GM23338 (cell line): ENCODE results near the gene SEC16A. TPM values are rescaled to one million over a fixed set of nuclear protein-coding genes. Genes with fewer than 3 reads are reported as not detected.

Experiments
- ATAC-seq: fragments of 200-7000 bp; cut with Tn5 transposase; 3 replicates; pipeline ENCODE4 v1.9.1; 2020
- DNase-seq: peaks from one replicate; pipeline ENCODE4 v3.0.0-alpha.2; 2015; ENCODE audit warnings: low spot score
- H2AFZ ChIP-seq: fragments of 200-600 bp; sonication (generic); 2 replicates; pipeline ENCODE4 v1.8.0; 2016; ENCODE audit warnings: antibody characterized with exemption, mild to moderate bottlenecking, moderate library complexity
- H3F3A ChIP-seq: fragments of 200-600 bp; sonication (generic); replicated peaks from 2 replicates; pipeline ENCODE4 v1.8.0; 2017; ENCODE audit warnings: antibody characterized with exemption, mixed run types, low read depth
- H3K27ac ChIP-seq: fragments of 200-600 bp; sonication (generic); 2 replicates; pipeline ENCODE4 v1.6.1; 2016; ENCODE audit warnings: low read depth
- H3K27me3 ChIP-seq: fragments of 200-600 bp; sonication (generic); 2 replicates; pipeline ENCODE4 v1.8.0; 2016; ENCODE audit warnings: mild to moderate bottlenecking, mixed run types, moderate library complexity; ENCODE audit not compliant: insufficient read depth
- H3K36me3 ChIP-seq: fragments of 200-600 bp; sonication (generic); 2 replicates; pipeline ENCODE4 v1.8.0; 2016; ENCODE audit warnings: mild to moderate bottlenecking; ENCODE audit not compliant: insufficient read depth
- H3K4me1 ChIP-seq: fragments of 200-600 bp; sonication (generic); 2 replicates; pipeline ENCODE4 v1.8.0; 2016; ENCODE audit warnings: mild to moderate bottlenecking, moderate library complexity; ENCODE audit not compliant: insufficient read depth
- H3K4me2 ChIP-seq: fragments of 200-600 bp; sonication (generic); 2 replicates; pipeline ENCODE4 v1.7.1; 2017; ENCODE audit warnings: mixed run types
- H3K4me3 ChIP-seq: fragments of 200-600 bp; sonication (generic); 2 replicates; pipeline ENCODE4 v1.6.1; 2016; ENCODE audit warnings: mixed run types
- H3K79me2 ChIP-seq: fragments of 200-600 bp; sonication (generic); replicated peaks from 2 replicates; pipeline ENCODE4 v1.8.0; 2017; ENCODE audit warnings: mild to moderate bottlenecking; ENCODE audit not compliant: insufficient read depth
- H3K9me2 ChIP-seq: fragments of 200-600 bp; sonication (generic); 2 replicates; pipeline ENCODE4 v1.8.0; 2017; ENCODE audit not compliant: insufficient read depth
- H4K20me1 ChIP-seq: fragments of 200-600 bp; sonication (generic); replicated peaks from 2 replicates; pipeline ENCODE4 v1.8.0; 2017; ENCODE audit warnings: mild to moderate bottlenecking; ENCODE audit not compliant: insufficient read depth
- H3K27ac Mint-ChIP-seq: 2 replicates; pipeline ENCODE4 v1.8.0; 2020; ENCODE audit warnings: inconsistent platforms, mild to moderate bottlenecking, moderate library complexity, mixed read lengths
- H3K27me3 Mint-ChIP-seq: 3 replicates; pipeline ENCODE4 v1.8.0; 2022; ENCODE audit warnings: low read depth, mild to moderate bottlenecking, moderate library complexity, mixed read lengths, inconsistent platforms; ENCODE audit not compliant: insufficient read depth, poor library complexity
- H3K36me3 Mint-ChIP-seq: 3 replicates; pipeline ENCODE4 v1.8.0; 2021; ENCODE audit warnings: low read depth, mild to moderate bottlenecking, inconsistent platforms, moderate library complexity, mixed read lengths
- H3K4me1 Mint-ChIP-seq: 3 replicates; pipeline ENCODE4 v1.8.0; 2020; ENCODE audit warnings: mild to moderate bottlenecking, inconsistent platforms, mixed read lengths
- H3K4me3 Mint-ChIP-seq: 3 replicates; pipeline ENCODE4 v1.8.0; 2021; ENCODE audit warnings: moderate library complexity, mild to moderate bottlenecking, inconsistent platforms, mixed read lengths
- H3K9me3 Mint-ChIP-seq: 3 replicates; pipeline ENCODE4 v1.8.0; 2020; ENCODE audit warnings: moderate library complexity, mild to moderate bottlenecking, inconsistent platforms, mixed read lengths
- CTCF ChIP-seq, 2 experiments: fragments of 200-600 bp in 1 of 2; sonication (generic) in 1 of 2; conservative IDR thresholded peaks; 2 replicates each; pipeline versions ENCODE4 v1.5.1 to v1.6.1; 2016 to 2017; ENCODE audit warnings: antibody characterized with exemption in 2 of 2, low read depth in 2 of 2, mild to moderate bottlenecking in 2 of 2, moderate library complexity in 1 of 2
- JUNB ChIP-seq: IDR thresholded peaks from one replicate; pipeline ENCODE4 v1.6.1; 2016; ENCODE audit warnings: antibody characterized with exemption; ENCODE audit not compliant: unreplicated experiment
- NANOG ChIP-seq: IDR thresholded peaks from 2 replicates; pipeline ENCODE4 v1.6.1; 2016; ENCODE audit warnings: antibody characterized with exemption, borderline replicate concordance
- POLR2AphosphoS5 ChIP-seq: IDR thresholded peaks from 2 replicates; pipeline ENCODE4 v1.6.1; 2016; ENCODE audit warnings: antibody characterized with exemption, low read depth
- REST ChIP-seq: IDR thresholded peaks from one replicate; pipeline ENCODE4 v1.6.1; 2018; ENCODE audit warnings: antibody characterized with exemption; ENCODE audit not compliant: unreplicated experiment
- STAT1 ChIP-seq: IDR thresholded peaks from one replicate; pipeline ENCODE4 v1.6.1; 2016; ENCODE audit warnings: antibody characterized with exemption; ENCODE audit not compliant: unreplicated experiment
- ZNF114 ChIP-seq: fragments of 250-450 bp; sonication (Bioruptor Pico); IDR thresholded peaks from 2 replicates; pipeline ENCODE4 v1.5.0; 2020; ENCODE audit warnings: mild to moderate bottlenecking, moderate library complexity
- ZNF331 ChIP-seq: fragments of 250-450 bp; sonication (Bioruptor Pico); IDR thresholded peaks from 2 replicates; pipeline ENCODE4 v1.5.0; 2020; ENCODE audit warnings: low read depth, mild to moderate bottlenecking, moderate library complexity
- polyA plus RNA-seq: library from polyadenylated mRNA; unstranded; fragments of >200 nt; fragmentation: Nextera tagmentation; extraction: Ambion mirVana; gene quantifications from 2 replicates; pipeline ENCODE4 v1.2.1, GENCODE V29; 2016
- total RNA-seq: library from RNA; depleted of rRNA; stranded (reverse); fragments of >200 nt; shearing (Covaris generic); gene quantifications from 2 replicates; pipeline ENCODE4 v1.2.3, GENCODE V29; 2014
- TF ChIP-seq, protein P1 (sequence below): fragments of 250-450 bp; sonication (Bioruptor Pico); IDR thresholded peaks from 2 replicates; pipeline ENCODE4 v1.5.0; 2020; ENCODE audit warnings: mild to moderate bottlenecking, moderate library complexity
- TF ChIP-seq, protein P2 (sequence below): IDR thresholded peaks from 2 replicates; pipeline ENCODE4 v1.6.1; 2016; ENCODE audit warnings: antibody characterized with exemption

The SEC16A gene
- total and polyA plus RNA-seq, 2 experiments from 2014 or later, result 34.0 to 59.2 TPM

DNA sequence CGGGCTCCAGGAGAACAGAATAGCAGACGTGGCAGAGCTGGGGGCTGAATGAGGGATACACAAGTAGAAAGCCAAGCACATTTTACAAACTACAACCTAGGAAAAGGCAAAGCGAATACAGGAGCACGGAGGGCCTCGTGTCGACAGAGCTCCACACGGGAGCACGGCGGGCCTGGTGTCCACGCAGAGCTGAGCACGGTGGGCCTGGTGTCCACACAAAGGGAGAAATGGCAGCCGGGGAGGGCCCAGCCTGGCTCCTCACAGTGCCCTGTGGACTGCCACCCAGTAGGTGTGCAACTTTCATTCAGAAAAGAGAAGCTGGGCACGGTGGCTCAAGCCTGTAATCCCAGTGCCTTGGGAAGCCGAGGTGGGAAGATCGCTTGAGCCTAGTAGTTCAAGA, 39.8 kb downstream of the SEC16A start (continued):
- TF ChIP-seq, protein P1, sequence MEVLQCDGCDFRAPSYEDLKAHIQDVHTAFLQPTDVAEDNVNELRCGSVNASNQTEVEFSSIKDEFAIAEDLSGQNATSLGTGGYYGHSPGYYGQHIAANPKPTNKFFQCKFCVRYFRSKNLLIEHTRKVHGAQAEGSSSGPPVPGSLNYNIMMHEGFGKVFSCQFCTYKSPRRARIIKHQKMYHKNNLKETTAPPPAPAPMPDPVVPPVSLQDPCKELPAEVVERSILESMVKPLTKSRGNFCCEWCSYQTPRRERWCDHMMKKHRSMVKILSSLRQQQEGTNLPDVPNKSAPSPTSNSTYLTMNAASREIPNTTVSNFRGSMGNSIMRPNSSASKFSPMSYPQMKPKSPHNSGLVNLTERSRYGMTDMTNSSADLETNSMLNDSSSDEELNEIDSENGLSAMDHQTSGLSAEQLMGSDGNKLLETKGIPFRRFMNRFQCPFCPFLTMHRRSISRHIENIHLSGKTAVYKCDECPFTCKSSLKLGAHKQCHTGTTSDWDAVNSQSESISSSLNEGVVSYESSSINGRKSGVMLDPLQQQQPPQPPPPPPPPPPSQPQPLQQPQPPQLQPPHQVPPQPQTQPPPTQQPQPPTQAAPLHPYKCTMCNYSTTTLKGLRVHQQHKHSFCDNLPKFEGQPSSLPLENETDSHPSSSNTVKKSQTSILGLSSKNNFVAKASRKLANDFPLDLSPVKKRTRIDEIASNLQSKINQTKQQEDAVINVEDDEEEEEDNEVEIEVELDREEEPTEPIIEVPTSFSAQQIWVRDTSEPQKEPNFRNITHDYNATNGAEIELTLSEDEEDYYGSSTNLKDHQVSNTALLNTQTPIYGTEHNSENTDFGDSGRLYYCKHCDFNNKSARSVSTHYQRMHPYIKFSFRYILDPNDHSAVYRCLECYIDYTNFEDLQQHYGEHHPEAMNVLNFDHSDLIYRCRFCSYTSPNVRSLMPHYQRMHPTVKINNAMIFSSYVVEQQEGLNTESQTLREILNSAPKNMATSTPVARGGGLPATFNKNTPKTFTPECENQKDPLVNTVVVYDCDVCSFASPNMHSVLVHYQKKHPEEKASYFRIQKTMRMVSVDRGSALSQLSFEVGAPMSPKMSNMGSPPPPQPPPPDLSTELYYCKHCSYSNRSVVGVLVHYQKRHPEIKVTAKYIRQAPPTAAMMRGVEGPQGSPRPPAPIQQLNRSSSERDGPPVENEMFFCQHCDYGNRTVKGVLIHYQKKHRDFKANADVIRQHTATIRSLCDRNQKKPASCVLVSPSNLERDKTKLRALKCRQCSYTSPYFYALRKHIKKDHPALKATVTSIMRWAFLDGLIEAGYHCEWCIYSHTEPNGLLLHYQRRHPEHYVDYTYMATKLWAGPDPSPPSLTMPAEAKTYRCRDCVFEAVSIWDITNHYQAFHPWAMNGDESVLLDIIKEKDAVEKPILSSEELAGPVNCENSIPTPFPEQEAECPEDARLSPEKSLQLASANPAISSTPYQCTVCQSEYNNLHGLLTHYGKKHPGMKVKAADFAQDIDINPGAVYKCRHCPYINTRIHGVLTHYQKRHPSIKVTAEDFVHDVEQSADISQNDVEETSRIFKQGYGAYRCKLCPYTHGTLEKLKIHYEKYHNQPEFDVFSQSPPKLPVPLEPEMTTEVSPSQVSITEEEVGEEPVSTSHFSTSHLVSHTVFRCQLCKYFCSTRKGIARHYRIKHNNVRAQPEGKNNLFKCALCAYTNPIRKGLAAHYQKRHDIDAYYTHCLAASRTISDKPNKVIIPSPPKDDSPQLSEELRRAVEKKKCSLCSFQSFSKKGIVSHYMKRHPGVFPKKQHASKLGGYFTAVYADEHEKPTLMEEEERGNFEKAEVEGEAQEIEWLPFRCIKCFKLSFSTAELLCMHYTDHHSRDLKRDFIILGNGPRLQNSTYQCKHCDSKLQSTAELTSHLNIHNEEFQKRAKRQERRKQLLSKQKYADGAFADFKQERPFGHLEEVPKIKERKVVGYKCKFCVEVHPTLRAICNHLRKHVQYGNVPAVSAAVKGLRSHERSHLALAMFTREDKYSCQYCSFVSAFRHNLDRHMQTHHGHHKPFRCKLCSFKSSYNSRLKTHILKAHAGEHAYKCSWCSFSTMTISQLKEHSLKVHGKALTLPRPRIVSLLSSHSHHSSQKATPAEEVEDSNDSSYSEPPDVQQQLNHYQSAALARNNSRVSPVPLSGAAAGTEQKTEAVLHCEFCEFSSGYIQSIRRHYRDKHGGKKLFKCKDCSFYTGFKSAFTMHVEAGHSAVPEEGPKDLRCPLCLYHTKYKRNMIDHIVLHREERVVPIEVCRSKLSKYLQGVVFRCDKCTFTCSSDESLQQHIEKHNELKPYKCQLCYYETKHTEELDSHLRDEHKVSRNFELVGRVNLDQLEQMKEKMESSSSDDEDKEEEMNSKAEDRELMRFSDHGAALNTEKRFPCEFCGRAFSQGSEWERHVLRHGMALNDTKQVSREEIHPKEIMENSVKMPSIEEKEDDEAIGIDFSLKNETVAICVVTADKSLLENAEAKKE, result no peak
- TF ChIP-seq STAT1 (no peak), NANOG (no peak), CTCF (conservative IDR thresholded peaks at IDR 0.05; ENCODE audit: low read depth in 2 of 2) (no peak), ZNF331 (no peak)

DNA sequence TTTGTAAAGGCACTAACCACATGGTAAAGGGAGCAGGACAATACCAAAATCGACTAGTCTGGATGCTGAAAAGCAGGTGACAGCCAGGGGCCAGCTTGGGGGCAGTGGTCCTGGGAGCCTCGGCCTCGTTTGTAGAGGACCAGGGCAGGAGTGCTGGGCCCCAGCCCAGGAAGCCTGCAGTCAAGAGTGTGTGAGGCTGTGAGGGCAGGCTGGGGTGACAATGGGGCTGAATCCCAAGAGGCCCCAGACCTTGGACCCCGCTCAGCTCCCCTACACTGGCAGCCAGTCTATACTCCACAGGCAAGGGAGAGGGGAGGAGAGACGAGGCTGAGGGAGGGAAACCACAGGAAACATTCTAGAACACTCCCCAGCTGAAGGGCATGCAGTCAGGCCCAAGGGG, 40.6 kb downstream of the SEC16A start:
- no peaks in the 10 kb centered on the region for H3K4me1 ChIP-seq
- no peak overlapping the region for H3K4me3 ChIP-seq
- no peak overlapping the region for H3K27ac ChIP-seq
- Mint-ChIP-seq H3K36me3 (peaks cover 61% of the 10 kb centered on the region), H3K9me3 (peaks cover 2% of the 10 kb centered on the region; the same call in 1 of the 3 replicates), H3K4me3 (no peak overlapping the region), H3K27ac (no peak overlapping the region), H3K27me3 (peaks cover 7% of the 10 kb centered on the region), H3K4me1 (peaks cover 10% of the 10 kb centered on the region)
- H3K9me2 ChIP-seq, result no peaks in the 10 kb centered on the region
- no peak for TF ChIP-seq ZNF331
- TF ChIP-seq ZNF114 (CRISPR knock-in tag), result no peak
- TF ChIP-seq POLR2AphosphoS5, result no peak
- no peak for TF ChIP-seq REST
- TF ChIP-seq STAT1, result no peak
- TF ChIP-seq JUNB, result no peak
- TF ChIP-seq, protein P2, sequence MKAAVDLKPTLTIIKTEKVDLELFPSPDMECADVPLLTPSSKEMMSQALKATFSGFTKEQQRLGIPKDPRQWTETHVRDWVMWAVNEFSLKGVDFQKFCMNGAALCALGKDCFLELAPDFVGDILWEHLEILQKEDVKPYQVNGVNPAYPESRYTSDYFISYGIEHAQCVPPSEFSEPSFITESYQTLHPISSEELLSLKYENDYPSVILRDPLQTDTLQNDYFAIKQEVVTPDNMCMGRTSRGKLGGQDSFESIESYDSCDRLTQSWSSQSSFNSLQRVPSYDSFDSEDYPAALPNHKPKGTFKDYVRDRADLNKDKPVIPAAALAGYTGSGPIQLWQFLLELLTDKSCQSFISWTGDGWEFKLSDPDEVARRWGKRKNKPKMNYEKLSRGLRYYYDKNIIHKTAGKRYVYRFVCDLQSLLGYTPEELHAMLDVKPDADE, result no peak
- TF ChIP-seq CTCF (conservative IDR thresholded peaks at IDR 0.05; ENCODE audit: low read depth in 2 of 2), result no peak
- DNase-seq (no peak), ATAC-seq (no peak)
- H3K36me3 ChIP-seq, result peaks cover 27% of the 10 kb centered on the region
- H4K20me1 ChIP-seq, result peaks cover 21% of the 10 kb centered on the region
- no peaks in the 10 kb centered on the region for H3K27me3 ChIP-seq
- no peak overlapping the region for H3K4me2 ChIP-seq
- no peak overlapping the region for H2AFZ ChIP-seq
- H3K79me2 ChIP-seq, result peaks cover 13% of the 10 kb centered on the region
- H3F3A ChIP-seq, result peaks cover 31% of the 10 kb centered on the region
